ENCODE data around the gene ELAVL1. TPM values are rescaled to one million over a fixed set of nuclear protein-coding genes. Genes with fewer than 3 reads are reported as not detected.

ELAVL1 gene
- polyA plus RNA-seq, 1 of the 3 experiments (the other 2 are of a cell fraction) = 49.6 TPM

GRCh38 chr19:7916955-7917266, 88.5 kb downstream of the ELAVL1 start:
- H3K36me3 ChIP-seq (replicated peaks in 1 of 2; ENCODE audit: control insufficient read depth in 1 of 2, insufficient read depth in 2 of 2, low read length in 1 of 2) = peaks cover 0 to 17% of the 10 kb centered on the region in 2 experiments
- H3K27ac ChIP-seq (ENCODE audit: low read depth in 2 of 2, low read length in 1 of 2) = no peak overlapping the region
- H3K27me3 ChIP-seq (ENCODE audit: insufficient read depth) = peaks cover 7% of the 10 kb centered on the region; the same call in 1 of the 2 replicates
- POLR2A ChIA-PET = interaction anchor here (0.7 to 2.2 kb wide), 5 partner anchors 9 to 55 kb away, joined by 3 to 6 read pairs (median 4); partner anchors contain the start of genes MAP2K7 and PRR36
- no peak overlapping the region for H2AFZ ChIP-seq (ENCODE audit: low read depth)
- H3K9me3 ChIP-seq = no peaks in the 10 kb centered on the region
- peaks cover 10% of the 10 kb centered on the region; the same call in 1 of the 2 replicates for H3K79me2 ChIP-seq (ENCODE audit: insufficient read depth)
- peaks cover 6% of the 10 kb centered on the region for H4K20me1 ChIP-seq (ENCODE audit: insufficient read depth)
- H3K9me2 ChIP-seq = no peaks in the 10 kb centered on the region
- TF ChIP-seq USF2 (IDR thresholded peaks at IDR 0.05; ENCODE audit: borderline replicate concordance, low read depth, low read length) = no peak
- CTCF ChIA-PET = interaction anchor here (1.4 to 5.0 kb wide), 5 partner anchors 13 to 85 kb away, joined by 5 to 36 read pairs (median 26); partner anchors contain the start of genes MAP2K7 and TIMM44
- no peak overlapping the region for H3K9ac ChIP-seq
- H3K4me1 ChIP-seq (ENCODE audit: control insufficient read depth in 1 of 2, insufficient read depth in 2 of 2, low read depth in 1 of 2, low read length in 1 of 2) = peaks cover 8 to 24% of the 10 kb centered on the region in 2 experiments; a peak in 2 of 4 replicates
- 0 out of 2 replicates have a peak overlapping the region, but pooled peaks have one; percentile 57 for H3K4me2 ChIP-seq
- peaks cover 10% of the 10 kb centered on the region for H3F3A ChIP-seq (replicated peaks; ENCODE audit: insufficient read depth)
- 17% methylated on average over 1 of the region's 12 CpGs for WGBS (ENCODE audit: low lambda C conversion rate)
- no peak for DNase-seq
- H3K4me3 ChIP-seq (ENCODE audit: low read depth in 2 of 2, low read length in 1 of 2) = peak overlapping the region; percentile 37 to 43; a peak in 3 of 4 replicates

GRCh38 chr19:7916103-7916954, 89.1 kb downstream of the ELAVL1 start:
- TF ChIP-seq PBX3 (IDR thresholded peaks at IDR 0.05) = peak; percentile 13; the same call in 1 of the 2 replicates
- 0 out of 2 replicates have a peak, but pooled peaks have one; percentile 24 for TF ChIP-seq MAX (IDR thresholded peaks at IDR 0.05; ENCODE audit: low read depth)
- no peak for TF ChIP-seq EZH2phosphoT487 (IDR thresholded peaks at IDR 0.05; ENCODE audit: borderline replicate concordance, low read depth)
- TF ChIP-seq NRF1 (IDR thresholded peaks at IDR 0.05; ENCODE audit: low read depth, low read length) = peak; percentile 38
- Histone ChIP-seq H3K4me3 (ENCODE audit: low read depth in 2 of 2, low read length in 1 of 2) (peak overlapping the region; percentile 37 to 43; a peak in 3 of 4 replicates), H3K27me3 (ENCODE audit: insufficient read depth) (peaks cover 7% of the 10 kb centered on the region; the same call in 1 of the 2 replicates), H3K9ac (no peak overlapping the region), H3K9me2 (no peaks in the 10 kb centered on the region), H3K79me2 (ENCODE audit: insufficient read depth) (peaks cover 4% of the 10 kb centered on the region; the same call in 1 of the 2 replicates), H3K9me3 (no peaks in the 10 kb centered on the region), H3K27ac (ENCODE audit: low read depth in 2 of 2, low read length in 1 of 2) (no peak overlapping the region), H3K4me2 (peak overlapping the region; percentile 57), H3K4me1 (ENCODE audit: control insufficient read depth in 1 of 2, insufficient read depth in 2 of 2, low read depth in 1 of 2, low read length in 1 of 2) (peaks cover 2 to 18% of the 10 kb centered on the region in 2 experiments; a peak in 2 of 4 replicates), H3F3A (replicated peaks; ENCODE audit: insufficient read depth) (peaks cover 10% of the 10 kb centered on the region), H3K36me3 (replicated peaks in 1 of 2; ENCODE audit: control insufficient read depth in 1 of 2, insufficient read depth in 2 of 2, low read length in 1 of 2) (peaks cover 0 to 17% of the 10 kb centered on the region in 2 experiments), H2AFZ (ENCODE audit: low read depth) (no peak overlapping the region), H4K20me1 (ENCODE audit: insufficient read depth) (0 out of 2 replicates have a peak, but pooled peaks cover under 1% of the 10 kb centered on the region)
- peak; percentile 68 for DNase-seq
- WGBS (ENCODE audit: low lambda C conversion rate) = no CpG with 5 or more reads among the region's 104 CpGs
- POLR2A ChIA-PET = interaction anchor here (0.7 to 2.2 kb wide), 5 partner anchors 8 to 54 kb away, joined by 3 to 6 read pairs (median 4); partner anchors contain the start of genes MAP2K7 and PRR36
- CTCF ChIA-PET = interaction anchor here (1.4 to 5.0 kb wide), 4 partner anchors 13 to 85 kb away, joined by 5 to 26 read pairs (median 20); partner anchors contain the start of genes MAP2K7 and TIMM44

Data from SK-N-SH (cell line).